Sciatic nerve (tissue), 2 donors: Measurements from ENCODE around the gene LZTS2. TPM values are rescaled to one million over a fixed set of nuclear protein-coding genes. Genes with fewer than 3 reads are reported as not detected.
A peak's percentile ranks its signal among the peaks of the same experiment; 100 is the strongest.
"Not testable (repeated sequence)": the region's sequence is repeated elsewhere in the genome, so short reads cannot be mapped to it uniquely, and the experiment has no call there.

Experiments used
- ATAC-seq: fragments of 200-7000 bp; cut with Tn5 transposase; one replicate; pipeline ENCODE4 v1.9.1; 2020; ENCODE audit warnings: mild to moderate bottlenecking, moderate library complexity
- DNase-seq: peaks from one replicate; pipeline ENCODE4 v3.0.0-alpha.2; 2020; ENCODE audit warnings: low spot score
- intact Hi-C: fragments of 100-400 bp; cut with DNase I; formaldehyde crosslinking; loops from one replicate; pipeline ENCODE4 v1.14.2; 2022
- total RNA-seq: library from RNA; stranded (reverse); fragmentation: NEBNext Ultra II Directional; extraction: Animal tissue kit (Norgen Biotek cat#: 25700); gene quantifications from one replicate; pipeline ENCODE4 v1.2.1, GENCODE V29; 2021
- donor health status: DM: no; HTN: no; CAD: no.
- donor health status: DM: no; HTN: no; CAD: no.

LZTS2 gene
- total RNA-seq, 1 donor from 2014 or later: 78.6 TPM

- intact Hi-C loops: no loop called here
- DNase-seq: no peak
- no peak for ATAC-seq
Measured at GRCh38 chr10:101027106-101027720, 27.6 kb downstream of the LZTS2 start.

- DNase-seq: no peak
- ATAC-seq: no peak
- intact Hi-C loops: no loop called here
Measured at GRCh38 chr10:101028446-101029337, 29.1 kb downstream of the LZTS2 start.

GRCh38 chr10:101029520-101030295, 30.1 kb downstream of the LZTS2 start:
- intact Hi-C loops: no loop called here
- no peak for DNase-seq
- no peak for ATAC-seq

- no peak for DNase-seq
- no peak for ATAC-seq
- intact Hi-C loops: no loop called here
Measured at GRCh38 chr10:101030496-101031127, 31.0 kb downstream of the LZTS2 start.

GRCh38 chr10:101031128-101031795, 31.7 kb downstream of the LZTS2 start, which contains the start of the genes PDZD7 and SFXN3:
PDZD7 (minus strand) TSS chr10:101031129; CDS start chr10:101030219, 910 bp downstream.
SFXN3 (plus strand) TSS chr10:101031234; CDS start chr10:101034695, 3,461 bp downstream.
- ATAC-seq (peak; percentile 93), DNase-seq (peak; percentile 99)
- intact Hi-C loops: no loop called here

GRCh38 chr10:101031796-101032636, 32.4 kb downstream of the LZTS2 start:
- intact Hi-C loops: no loop called here
- peak; percentile 86 for ATAC-seq
- DNase-seq: peak; percentile 91

GRCh38 chr10:101032637-101033224, 33.1 kb downstream of the LZTS2 start:
- intact Hi-C loops: no loop called here
- ATAC-seq: peak; percentile 27
- DNase-seq: no peak

GRCh38 chr10:101033276-101033675, 33.7 kb downstream of the LZTS2 start:
- no peak for ATAC-seq
- DNase-seq: no peak
- intact Hi-C loops: no loop called here

GRCh38 chr10:101034404-101034803, 34.8 kb downstream of the LZTS2 start:
- intact Hi-C loops, ATAC-seq, DNase-seq: not testable (repeated sequence)

GRCh38 chr10:101035314-101035713, 35.7 kb downstream of the LZTS2 start:
- DNase-seq (no peak), ATAC-seq (no peak)
- intact Hi-C loops: no loop called here

- DNase-seq (no peak), ATAC-seq (no peak)
- intact Hi-C loops: no loop called here
Measured at GRCh38 chr10:101035916-101036702, 36.5 kb downstream of the LZTS2 start.

- DNase-seq (no peak), ATAC-seq (no peak)
- intact Hi-C loops: no loop called here
Measured at GRCh38 chr10:101036726-101037125, 37.1 kb downstream of the LZTS2 start.

- ATAC-seq (no peak), DNase-seq (no peak)
- intact Hi-C loops: no loop called here
Measured at GRCh38 chr10:101038484-101038883, 38.9 kb downstream of the LZTS2 start.

GRCh38 chr10:101040061-101040460, 40.5 kb downstream of the LZTS2 start:
- DNase-seq (no peak), ATAC-seq (no peak)
- intact Hi-C loops: no loop called here

GRCh38 chr10:101040851-101041250, 41.2 kb downstream of the LZTS2 start:
- intact Hi-C loops: no loop called here
- no peak for DNase-seq
- no peak for ATAC-seq

- intact Hi-C loops: no loop called here
- peak; percentile 88 for DNase-seq
Measured at GRCh38 chr10:101041252-101041761, 41.7 kb downstream of the LZTS2 start.

More at GRCh38 chr10:101041252-101041761, 41.7 kb downstream of the LZTS2 start:
- peak; percentile 85 for ATAC-seq
